AG04450 (cell line): ENCODE measurements around the gene SEMA3G. TPM values are rescaled to one million over a fixed set of nuclear protein-coding genes. Genes with fewer than 3 reads are reported as not detected.

Experiments
- CTCF ChIA-PET: fragments of 300-600, 350-600 bp; formaldehyde crosslinking; extraction: SDS; loops from one replicate; lab custom pipeline; 2022; ENCODE audit warnings: antibody characterized with exemption, inconsistent platforms; lab: Charles Lee
- POLR2A ChIA-PET: fragments of 350-600 bp; formaldehyde crosslinking; extraction: SDS; loops from one replicate; lab custom pipeline; 2021; ENCODE audit warnings: antibody characterized with exemption, inconsistent platforms; lab: Yijun Ruan, JAX
- DNase-seq: peaks from one replicate; pipeline ENCODE4 v3.0.0-alpha.2; 2011; ENCODE audit warnings: low read depth, low spot score
- H3K27ac ChIP-seq: one replicate; pipeline ENCODE4 v1.5.1; 2012; ENCODE audit warnings: low read depth, low read length, control low read depth
- H3K27me3 ChIP-seq: one replicate; pipeline ENCODE4 v1.6.0; 2012; ENCODE audit warnings: low read length; ENCODE audit not compliant: control insufficient read depth, insufficient read depth
- H3K4me3 ChIP-seq: 2 replicates; pipeline ENCODE4 v1.5.1; 2011; ENCODE audit warnings: mild to moderate bottlenecking, low read depth, low read length, control low read depth
- H3K9me3 ChIP-seq: 2 replicates; pipeline ENCODE4 v1.5.1; 2012; ENCODE audit warnings: low read length; ENCODE audit not compliant: control insufficient read depth, insufficient read depth
- polyA plus RNA-seq: library from polyadenylated mRNA; depleted of rRNA; stranded (reverse); fragments of >200 nt; gene quantifications from 2 replicates; pipeline ENCODE4 v1.2.3, GENCODE V29; 2011
- TF ChIP-seq, protein P1 (sequence below): IDR thresholded peaks from 2 replicates; pipeline ENCODE4 v1.5.1; 2011; ENCODE audit warnings: low read depth, low read length, control low read depth, inconsistent platforms

SEMA3G gene
- polyA plus RNA-seq, 1 experiment: not detected

DNA sequence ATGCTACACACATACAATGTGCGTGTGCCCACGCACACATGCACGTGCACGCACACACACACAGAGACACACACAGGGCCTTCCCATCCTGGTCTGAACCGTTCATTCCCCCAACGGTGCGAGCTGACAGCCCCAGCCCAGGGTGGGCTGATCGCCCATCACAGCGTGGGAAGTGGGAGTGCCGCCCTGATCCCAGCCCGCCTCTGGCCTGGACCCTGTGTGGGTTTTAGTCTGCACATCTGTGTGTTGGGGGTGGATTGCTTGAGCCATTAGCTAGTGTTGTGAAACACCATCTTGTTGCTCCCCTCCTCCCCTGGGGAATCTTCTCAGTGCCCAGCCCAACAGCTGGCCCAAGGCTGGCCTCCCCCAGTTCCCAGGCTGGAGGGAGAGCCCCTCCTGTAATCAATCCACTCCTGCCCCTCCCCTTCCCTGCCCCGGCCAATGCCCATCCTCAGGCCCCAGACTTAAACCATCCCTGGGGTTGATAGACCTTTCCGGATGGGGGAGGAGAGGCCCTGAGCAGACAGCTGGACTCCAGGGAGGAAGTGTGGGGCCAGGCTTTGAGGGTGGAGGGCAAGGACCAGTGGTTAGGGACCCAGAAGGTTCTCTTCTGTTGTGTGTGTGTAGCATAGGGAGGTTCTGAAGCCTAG is 8.3 kb downstream of the SEMA3G start:
- H3K27me3 ChIP-seq: peaks cover 20% of the 10 kb centered on the region
- TF ChIP-seq, protein P1, sequence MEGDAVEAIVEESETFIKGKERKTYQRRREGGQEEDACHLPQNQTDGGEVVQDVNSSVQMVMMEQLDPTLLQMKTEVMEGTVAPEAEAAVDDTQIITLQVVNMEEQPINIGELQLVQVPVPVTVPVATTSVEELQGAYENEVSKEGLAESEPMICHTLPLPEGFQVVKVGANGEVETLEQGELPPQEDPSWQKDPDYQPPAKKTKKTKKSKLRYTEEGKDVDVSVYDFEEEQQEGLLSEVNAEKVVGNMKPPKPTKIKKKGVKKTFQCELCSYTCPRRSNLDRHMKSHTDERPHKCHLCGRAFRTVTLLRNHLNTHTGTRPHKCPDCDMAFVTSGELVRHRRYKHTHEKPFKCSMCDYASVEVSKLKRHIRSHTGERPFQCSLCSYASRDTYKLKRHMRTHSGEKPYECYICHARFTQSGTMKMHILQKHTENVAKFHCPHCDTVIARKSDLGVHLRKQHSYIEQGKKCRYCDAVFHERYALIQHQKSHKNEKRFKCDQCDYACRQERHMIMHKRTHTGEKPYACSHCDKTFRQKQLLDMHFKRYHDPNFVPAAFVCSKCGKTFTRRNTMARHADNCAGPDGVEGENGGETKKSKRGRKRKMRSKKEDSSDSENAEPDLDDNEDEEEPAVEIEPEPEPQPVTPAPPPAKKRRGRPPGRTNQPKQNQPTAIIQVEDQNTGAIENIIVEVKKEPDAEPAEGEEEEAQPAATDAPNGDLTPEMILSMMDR: no peak
- no peak overlapping the region for H3K27ac ChIP-seq
- ChIA-PET CTCF (interaction anchor here (0.7 to 2.9 kb wide), 3 partner anchors 8 to 25 kb away, joined by 3 to 10 read pairs (median 3); no protein-coding TSS in a partner anchor), POLR2A (no interaction called here)
- DNase-seq: peak; percentile 32
- H3K4me3 ChIP-seq: no peak overlapping the region
- no peaks in the 10 kb centered on the region for H3K9me3 ChIP-seq

DNA sequence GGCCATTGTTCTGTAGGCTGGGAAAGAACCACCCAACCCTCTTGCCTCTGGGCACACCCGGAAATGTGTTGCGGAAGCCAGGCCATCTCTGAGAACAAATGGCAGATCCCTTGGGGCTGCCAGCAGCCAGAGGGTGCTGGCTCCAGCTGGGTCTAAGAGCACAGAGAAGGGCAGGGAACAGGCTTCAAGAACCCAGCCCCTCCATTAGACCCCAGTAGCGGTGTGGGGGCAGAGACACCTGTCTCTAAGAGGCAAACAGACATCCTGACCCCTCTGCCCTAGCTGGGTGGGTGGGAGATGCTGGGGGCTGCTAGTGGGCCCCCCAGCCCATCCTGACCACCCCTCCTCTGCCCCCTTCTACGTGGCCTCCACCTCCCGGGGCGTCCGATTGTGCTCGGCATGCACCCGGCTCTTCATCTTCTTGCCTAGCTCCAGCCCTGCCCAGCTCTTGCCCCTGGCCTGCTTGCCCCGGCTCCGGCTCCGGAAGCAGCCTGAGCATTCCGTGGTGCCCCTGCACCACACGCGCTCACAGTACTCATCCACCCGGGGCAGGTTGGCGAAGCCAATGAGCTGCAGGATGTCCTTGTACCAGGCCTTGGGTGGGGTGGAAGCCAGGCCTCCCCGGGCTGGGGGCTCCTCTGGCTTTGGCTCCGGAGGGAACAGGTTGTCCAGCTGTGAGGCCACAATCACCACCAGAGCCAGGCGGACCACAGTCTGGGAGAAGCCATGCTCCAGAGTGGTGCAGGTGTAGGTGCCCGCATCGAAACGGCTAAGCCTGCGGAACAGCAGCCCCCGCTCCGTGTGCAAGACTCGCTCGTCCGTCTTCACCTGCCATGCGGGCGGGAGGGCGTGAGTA is 9.4 kb downstream of the SEMA3G start:
- TF ChIP-seq, protein P1: no peak
- Histone ChIP-seq H3K4me3 (no peak overlapping the region), H3K27ac (no peak overlapping the region), H3K27me3 (peaks cover 23% of the 10 kb centered on the region), H3K9me3 (no peaks in the 10 kb centered on the region)
- DNase-seq: no peak
- ChIA-PET POLR2A (interaction anchor here (0.5 kb wide), 1 partner anchor 443 kb away, joined by 3 read pairs; no protein-coding TSS in a partner anchor), CTCF (interaction anchor here (1.2 to 14.6 kb wide), 3 partner anchors 7 to 23 kb away, joined by 3 to 359 read pairs (median 10); partner anchors contain the start of gene SEMA3G)

DNA sequence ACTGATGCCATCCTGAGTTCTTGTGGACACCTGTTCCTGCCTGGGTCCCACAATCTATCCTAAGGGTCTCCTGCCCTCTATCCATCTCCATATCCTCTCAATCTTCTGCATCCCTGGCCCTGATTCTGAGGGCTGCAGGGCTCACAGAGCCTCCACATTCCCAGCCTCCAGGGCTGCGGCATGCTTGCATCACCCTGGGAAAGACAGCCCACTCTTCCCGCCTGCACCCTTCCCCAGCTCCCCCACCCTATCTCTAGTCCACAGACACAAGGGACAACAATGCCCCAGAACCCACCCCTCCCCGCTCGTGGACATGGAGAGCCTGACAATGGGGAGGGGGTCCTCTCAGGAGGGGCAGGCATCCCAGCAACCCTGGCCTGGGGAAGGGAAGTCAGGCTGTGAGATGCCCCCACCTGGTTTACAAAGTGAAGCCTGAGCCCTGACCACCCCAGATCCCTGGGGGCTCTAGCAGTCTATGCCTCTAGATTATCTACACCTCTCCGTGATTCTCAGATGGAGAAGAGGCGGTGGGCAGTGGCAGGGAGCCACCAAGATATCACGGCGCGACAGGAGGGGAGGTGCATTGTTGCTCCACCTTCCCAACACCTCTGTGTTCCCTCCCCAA is 10.3 kb downstream of the SEMA3G start:
- ChIA-PET POLR2A (interaction anchor here (1.1 kb wide), 1 partner anchor 22 kb away, joined by 3 read pairs; no protein-coding TSS in a partner anchor), CTCF (interaction anchor here (1.5 to 14.6 kb wide), 2 partner anchors 12 to 22 kb away, joined by 4 to 359 read pairs; partner anchors contain the start of gene SEMA3G)
- DNase-seq: no peak
- Histone ChIP-seq H3K9me3 (no peaks in the 10 kb centered on the region), H3K4me3 (no peak overlapping the region), H3K27me3 (peaks cover 23% of the 10 kb centered on the region), H3K27ac (no peak overlapping the region)
- TF ChIP-seq, protein P1: no peak

DNA sequence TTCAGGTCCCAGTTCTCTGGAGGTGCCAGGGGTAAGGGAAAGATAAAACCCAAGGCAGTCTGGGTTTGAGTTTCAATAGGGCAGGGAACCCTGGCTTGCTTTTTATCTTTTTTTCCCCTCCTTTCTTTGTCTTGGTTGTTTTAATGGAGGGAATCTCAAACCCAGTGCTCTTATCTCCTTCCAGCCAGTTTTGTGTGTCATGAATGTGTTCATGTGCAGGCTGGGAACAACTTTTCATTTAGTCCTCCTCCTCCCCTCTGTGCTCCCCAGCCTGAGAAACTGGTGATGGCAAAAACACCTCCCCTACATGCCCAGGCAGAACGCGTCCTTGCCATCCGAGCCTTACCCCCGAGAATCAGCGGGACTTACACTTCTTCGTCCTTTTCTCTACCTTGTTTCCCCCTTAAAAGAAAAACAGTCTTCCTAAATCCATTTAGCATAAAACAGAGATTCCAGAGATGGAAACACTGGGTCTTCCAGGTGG is 10.9 kb downstream of the SEMA3G start:
- no peak overlapping the region for H3K4me3 ChIP-seq
- TF ChIP-seq, protein P1: no peak
- ChIA-PET POLR2A (interaction anchor here (1.1 kb wide), 1 partner anchor 22 kb away, joined by 3 read pairs; no protein-coding TSS in a partner anchor), CTCF (interaction anchor here (1.5 to 14.6 kb wide), 2 partner anchors 13 to 22 kb away, joined by 4 to 359 read pairs; partner anchors contain the start of gene SEMA3G)
- H3K9me3 ChIP-seq: no peaks in the 10 kb centered on the region
- peaks cover 23% of the 10 kb centered on the region for H3K27me3 ChIP-seq
- H3K27ac ChIP-seq: no peak overlapping the region
- no peak for DNase-seq
